Activated naive CD4-positive, alpha-beta T cell treated with anti-CD3 and anti-CD28 coated beads, Interleukin-2, amount 50 U/mL, for 16 hours (primary cell): Measurements from ENCODE around the gene AREG.

Experiments
- DNase-seq: peaks from one replicate; pipeline ENCODE4 v3.0.0-alpha.2; 2020

AREG gene

DNA sequence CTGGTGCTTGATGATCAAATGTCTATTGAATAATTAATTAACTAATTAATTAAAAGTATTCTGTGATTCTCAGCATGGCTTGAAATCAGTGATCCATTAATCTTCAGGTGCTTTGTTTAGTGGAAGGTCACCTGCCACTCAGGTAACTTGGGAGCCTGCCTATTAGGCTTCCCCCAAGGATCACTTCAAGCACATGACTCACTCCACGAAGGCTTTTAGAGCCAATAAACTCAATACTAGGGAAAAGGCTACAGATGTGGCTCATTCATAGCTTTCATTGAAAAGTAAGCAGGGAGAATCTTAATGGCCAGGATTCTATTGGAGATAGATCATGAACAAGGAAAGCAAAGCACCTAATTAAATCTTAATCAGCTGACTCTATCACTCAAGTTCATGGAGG, 21.3 kb downstream of the AREG start:
- no peak for DNase-seq

DNA sequence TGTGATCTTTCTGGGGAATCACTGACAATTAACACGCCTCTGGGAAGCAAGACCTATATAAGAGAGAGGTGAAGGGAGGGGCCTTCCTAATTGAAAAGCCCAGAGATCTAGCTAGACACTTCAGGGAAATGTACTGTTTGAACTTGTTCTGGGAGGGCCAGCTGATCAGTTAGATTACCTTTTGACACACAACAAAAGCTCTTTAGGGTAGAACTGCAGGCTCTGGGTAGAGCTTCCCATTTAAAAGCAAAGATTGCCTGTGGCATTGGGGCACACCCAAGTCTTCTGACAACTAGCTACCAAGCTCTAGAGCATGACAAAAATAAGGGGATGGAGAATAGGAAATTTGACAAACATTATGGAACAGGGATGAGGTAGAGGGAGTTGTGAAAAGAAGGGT, 26.3 kb downstream of the AREG start:
- DNase-seq = no peak

DNA sequence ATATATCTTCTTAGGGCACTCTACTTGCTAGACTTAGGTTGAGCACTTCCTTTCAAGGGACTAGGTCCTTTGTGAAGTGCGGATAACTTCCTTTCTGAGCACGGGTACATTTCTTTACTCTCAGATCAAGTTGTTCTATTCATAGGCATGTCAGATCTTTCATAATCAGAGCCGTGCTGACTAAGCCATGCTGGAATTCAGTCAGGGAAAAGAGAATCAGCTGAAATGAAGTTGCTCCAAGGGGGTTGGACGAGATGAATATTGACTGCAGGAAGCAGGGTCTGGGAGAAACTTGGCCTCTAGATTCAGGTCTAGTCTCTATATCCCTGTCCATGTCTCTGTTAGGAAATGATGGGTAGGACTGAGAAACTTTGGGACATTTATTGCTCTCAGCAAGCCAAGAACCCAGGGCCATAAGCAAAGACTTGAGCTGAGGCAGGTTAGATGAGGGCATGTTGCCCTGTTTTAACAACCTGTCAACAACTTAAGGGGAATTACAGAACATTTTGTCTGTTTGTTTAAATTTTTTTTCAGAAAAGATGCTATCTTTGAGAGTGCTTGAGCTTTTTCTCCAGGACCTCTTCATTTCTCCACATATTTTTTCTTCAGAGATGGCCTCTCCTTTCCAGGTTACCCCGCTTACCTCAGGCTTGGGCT, 28.3 kb downstream of the AREG start:
- no peak for DNase-seq

DNA sequence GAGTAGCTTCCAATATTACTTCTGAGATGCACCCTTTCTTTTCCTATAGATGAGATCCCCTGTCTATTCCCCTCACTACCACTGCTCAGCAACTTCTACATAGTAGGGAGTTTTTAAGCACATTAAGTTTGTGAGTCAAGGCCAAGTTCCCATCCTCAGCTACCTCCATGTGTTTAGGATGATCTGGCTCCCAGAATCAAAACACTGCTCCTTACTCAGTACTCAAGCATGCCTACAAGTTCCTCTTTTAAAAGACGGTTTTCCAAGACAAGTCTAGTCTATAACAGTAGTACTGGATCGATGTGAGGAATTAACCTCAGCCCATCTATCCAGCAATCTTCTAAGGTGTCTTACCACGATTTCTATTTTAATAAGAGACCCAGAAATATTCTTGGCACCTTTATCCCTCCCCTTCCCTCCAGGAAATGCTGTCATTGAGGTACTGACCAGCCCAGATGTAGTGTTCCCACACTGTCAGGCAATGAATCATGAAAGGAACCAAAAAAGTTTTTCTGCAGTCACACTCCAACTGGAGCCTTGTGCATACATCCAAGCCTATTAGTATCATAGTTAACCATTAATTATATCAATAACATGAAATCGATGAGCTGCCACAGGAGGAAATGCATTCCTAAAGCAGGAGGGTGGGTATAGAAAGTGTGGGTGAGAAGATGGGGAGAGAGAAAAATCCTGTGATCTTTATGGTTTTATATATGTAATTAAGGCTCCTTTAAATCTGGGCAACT, 29.6 kb downstream of the AREG start:
- no peak for DNase-seq

DNA sequence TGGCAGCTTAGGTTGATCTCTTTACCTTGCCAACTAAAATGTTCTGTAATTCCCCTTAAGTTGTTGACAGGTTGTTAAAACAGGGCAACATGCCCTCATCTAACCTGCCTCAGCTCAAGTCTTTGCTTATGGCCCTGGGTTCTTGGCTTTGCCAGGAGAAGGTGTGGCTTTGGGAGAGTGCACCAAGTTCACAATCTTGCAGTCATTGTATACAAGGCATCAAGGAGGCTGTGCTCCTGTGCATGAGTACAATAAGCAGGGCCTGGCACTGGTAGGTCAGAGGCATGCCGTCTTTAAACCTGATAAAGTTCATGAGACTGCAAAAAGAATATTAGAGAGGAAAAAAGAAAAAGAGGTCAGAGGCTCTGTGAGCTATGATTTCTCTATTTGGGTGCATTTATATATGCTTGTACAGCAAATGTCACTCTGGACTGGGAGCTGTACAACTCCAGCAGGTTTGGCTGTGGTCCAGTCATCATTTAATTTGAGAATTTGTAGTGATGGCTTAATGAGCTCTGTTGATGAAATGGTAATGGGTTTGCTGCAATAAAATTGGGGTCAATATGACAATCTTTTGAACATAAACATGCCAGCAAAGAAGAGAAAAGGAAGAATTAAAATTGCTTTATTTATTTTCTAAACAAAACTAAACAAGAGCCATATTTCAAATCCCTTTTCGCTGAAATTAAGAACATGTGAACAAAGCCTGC, 30.3 kb downstream of the AREG start:
- no peak for DNase-seq

DNA sequence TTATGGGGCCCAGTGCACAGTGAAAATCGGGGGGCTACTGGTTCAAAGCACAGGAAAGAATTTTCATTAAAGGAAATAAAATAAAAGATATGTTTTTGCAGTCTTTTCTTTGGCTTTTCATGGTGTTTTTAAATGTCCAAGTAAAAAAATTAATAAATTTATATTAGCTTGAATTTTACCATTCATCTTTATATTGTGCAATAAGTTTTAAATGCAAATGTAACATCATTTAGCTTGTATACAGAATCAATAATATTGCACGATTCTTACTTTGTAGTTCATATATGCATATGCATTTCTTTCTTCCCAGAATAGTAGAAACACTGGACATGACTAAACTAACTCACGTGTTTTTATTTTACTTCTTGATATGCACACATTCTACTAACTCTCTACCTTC, 31.0 kb downstream of the AREG start:
- DNase-seq = no peak

DNA sequence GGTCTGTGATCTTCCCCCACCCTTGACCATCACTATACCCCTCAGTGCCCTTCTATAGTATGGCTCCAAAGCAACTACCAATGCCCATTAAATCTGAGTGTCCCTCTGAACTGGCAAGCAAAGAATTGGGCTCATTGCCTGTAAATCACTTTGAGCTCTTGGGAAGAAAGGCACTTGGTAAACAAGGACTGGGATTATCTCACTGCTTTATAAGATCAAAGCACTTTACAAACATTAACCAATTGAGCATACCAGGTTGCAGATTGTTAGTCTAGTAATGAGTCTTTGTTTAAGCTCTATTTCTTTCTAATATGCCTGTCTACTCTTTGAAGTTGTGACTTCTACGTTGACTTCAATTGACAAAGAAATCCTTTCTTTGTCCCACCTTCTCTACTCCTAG, 34.1 kb downstream of the AREG start:
- no peak for DNase-seq

DNA sequence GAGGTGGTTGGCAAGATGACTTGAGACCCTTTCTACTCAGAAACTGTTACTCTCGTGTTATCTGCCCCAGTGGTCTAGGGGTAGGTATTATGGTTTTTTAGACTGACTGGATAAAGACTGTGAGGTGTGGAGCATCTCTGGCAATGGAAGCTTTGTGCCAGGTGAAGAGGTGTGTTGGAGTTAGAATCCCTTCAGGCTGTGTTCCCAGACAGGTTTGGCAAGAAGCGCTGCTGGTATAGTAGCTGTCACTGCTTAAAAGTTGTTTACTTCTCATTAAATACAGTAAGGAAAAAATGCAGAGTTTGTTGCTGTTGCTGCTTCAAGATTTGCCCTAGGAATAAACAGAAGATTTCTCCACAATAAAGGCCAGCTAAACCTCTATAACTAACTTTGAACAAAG, 35.3 kb downstream of the AREG start:
- DNase-seq = no peak

DNA sequence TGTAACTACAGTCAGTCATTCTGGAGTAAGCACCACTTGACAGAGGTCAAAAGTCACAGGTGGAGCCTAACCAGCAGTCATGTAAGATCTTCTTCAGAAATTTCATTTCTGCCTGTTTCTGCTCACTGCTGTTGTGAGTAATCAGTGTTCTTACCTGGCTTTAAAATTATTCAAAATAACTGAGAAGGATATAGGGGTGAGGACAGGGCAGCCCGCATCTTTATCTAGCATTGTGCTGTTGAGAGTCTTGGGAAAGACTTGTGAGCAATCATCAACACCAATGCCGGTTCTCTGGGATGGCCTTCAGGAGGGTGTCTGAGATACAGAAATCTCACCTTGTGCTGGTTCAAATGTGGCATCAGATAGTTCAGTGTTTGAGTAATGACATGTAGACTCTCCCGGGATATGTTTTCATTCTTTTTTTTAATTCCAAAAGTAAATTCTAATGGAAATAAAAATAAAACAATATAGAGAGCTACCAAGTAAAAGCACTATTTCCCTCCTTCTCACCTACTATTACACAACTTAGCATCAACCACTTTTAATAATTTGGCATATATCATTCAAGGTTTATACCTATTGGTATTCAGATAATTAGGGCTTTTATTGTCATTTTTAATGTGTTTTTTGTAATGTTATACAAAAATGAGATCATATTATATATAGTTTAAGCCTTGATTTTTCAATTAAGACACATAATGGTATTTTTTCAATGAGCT, 37.1 kb downstream of the AREG start:
- DNase-seq = no peak

DNA sequence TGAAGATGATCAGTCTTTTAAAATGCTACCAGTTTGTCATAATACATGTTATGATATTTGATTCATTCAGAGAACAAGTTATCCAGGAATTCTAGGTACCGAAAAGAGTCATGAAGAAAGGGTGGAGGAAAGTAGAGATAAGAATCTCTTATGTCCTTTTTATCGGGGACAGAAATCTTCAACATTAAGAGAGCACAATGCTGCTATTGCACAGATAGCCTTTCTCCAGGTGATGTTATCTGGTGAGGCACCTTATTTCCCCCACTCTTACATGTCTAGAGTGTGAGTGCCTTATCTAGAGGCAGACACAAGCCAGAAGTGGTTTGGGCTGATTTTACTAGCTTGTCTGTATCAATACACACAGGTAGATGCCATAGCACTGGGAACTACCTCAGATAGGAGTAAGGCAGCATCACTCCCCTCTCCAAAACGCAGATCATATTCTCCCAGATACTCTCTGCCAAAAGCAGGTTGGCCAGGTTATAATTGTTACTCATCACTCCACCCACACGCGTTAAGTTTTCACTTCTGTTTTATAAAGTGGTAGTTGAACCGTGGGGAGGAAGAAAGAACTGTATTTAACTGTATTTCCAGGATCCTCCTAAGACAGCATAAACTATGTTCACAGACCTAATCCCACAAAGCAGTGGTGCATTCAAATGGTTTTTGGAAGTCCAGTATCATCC, 38.4 kb downstream of the AREG start:
- no peak for DNase-seq

DNA sequence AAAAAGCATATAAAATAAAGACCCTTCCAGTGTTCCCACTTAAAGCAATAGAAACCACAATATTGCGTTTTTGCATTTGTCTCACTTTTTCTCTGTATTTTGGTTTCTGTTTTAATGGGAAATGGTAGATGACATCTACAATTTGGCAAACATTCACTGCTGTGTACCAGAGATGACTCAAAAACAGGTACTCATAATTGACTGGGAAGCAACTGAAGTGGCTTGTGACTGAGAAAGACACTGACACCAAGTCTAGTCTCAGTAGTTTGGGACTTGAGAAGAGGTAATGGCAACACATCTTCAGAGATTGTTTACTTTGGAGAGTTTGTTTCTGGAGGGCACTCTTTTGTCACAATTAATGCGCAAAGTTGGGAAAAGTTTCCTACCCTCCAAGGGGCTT, 42.0 kb downstream of the AREG start:
- no peak for DNase-seq

DNA sequence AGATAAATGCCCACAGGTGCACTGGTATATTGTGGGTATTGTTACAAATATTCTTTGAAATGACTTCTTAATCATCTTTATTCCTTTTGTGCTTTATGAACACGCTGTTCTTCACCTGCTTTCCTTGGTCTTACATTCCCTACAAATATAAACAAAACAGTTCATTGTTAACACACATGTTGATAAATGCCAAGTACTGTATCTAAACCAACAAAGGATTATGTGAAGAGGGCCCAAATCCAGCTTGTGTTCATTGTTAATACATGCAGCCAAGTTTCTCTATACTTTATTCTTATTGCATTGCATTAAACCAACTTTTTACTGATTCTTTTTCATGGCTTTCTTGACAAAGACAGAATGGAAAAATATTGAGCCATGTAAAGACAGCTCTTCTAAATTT, 42.8 kb downstream of the AREG start:
- DNase-seq = no peak

DNA sequence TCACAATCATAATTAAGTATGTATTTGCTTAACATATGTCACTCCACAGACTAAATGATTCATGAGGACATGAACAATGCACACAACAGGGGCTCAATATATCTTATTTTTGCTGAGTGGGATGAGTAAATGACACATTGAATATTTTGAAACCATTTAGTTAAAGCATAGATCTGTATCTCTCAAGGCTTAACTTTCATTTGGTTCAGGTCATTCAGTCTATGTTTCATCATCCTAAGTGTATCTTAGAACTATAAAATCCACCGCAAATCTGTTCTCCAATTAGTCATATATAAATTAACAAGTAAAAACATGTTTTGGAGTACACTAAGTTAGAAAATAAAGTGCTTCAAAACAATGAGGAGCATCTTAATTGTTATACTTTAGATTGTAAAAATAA, 45.8 kb downstream of the AREG start:
- DNase-seq = no peak

DNA sequence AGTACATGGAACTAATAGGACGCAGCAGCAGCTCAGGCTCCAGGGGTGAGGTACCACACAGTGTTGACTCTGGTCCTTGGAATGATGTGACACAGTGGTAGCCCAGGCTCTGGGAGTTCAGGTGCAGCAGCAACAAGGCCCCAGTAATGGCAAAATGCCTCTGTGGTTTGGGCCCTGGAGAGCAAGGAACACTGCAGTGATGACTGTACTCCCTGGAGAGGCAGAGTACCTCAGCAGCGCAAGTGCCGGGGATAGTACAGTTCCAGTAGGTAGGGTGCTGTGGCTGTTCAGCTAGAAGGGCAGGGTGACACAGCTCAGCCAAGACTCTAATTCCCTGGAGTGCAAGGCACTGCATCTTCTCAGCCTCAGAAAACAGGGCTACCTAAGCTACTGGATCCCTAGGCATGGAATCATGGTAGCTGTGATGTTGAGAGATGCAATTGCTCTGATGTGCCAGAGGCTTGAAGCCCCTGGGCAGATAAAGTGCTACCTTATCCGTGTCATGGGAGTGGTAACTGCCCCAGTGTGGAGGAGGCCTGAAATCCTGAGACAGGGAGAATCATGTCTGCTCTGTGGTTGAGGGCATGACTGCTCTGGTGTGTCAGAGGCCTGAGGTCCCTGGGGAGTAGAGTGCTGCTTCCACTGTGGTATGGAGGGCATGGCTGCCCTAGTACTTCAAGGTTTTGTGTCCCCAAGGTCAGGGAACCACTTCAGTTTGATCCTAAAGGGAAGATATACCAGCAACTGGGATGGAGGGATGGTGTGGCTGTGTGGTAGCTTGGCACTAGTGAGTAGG, 55.2 kb downstream of the AREG start:
- no peak for DNase-seq

DNA sequence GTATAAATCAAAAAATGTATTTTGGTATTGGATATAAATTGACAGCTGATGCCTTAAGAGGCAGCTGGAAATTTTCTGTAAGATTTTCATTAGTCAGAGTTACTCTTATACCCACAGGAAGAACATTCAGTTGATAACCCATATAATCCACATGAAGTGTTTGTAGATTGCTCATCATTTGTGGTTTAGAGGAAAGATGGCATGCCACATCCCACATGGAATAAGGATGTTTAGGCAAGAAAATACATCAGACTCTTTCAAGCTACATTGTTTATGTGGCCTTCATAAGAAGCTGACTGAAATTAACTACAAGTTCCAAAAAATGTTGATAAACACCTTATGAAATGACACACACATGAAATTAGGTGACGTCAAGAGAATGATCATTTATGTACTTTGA, 56.6 kb downstream of the AREG start:
- no peak for DNase-seq

DNA sequence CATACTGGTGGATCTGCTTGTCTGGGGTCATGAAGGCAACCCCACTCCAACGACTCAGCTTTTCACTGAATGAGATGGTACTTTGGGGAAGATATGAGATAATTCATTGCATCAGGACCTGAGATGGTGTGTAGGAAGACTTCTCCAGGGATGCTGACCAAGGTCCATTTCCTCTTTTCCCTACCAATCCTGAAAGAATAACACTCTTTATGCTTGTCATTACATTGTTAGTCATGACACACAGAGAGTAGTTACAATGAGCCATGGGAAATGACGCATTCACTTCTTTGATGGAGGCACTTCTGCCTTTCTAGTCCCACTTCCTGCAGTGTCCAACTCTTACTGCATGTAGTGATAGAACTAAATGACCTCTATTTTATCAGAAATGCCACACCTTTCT, 58.6 kb downstream of the AREG start:
- no peak for DNase-seq

DNA sequence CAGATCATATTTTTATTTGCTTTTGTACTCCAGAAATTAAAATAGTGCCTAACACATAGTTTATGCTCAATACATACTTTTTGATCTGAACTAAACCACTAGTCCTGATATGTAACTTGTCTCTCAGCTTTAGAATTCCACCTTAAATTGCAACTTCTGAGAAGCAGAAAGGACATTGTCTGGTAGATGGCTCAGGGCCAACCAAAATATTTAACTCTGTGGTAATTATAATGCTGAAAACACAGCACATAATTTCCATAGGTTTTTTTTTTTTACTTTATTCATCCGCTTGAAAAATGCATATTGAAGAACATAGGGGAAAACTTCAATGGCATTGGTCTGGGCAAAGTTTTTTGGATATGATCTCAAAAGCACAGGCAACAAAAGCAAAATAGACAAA, 59.3 kb downstream of the AREG start:
- no peak for DNase-seq
